OCI-LY7 (cell line): ENCODE measurements around the gene TANGO2. TPM values are rescaled to one million over a fixed set of nuclear protein-coding genes. Genes with fewer than 3 reads are reported as not detected.

Experiments used
- BruUV-seq: library from RNA; stranded (reverse); fragments of 400-500 nt; replicated peaks from 2 replicates; lab custom pipeline; 2021; lab: Mats Ljungman, UMichigan
- CTCF ChIA-PET: fragments of 300-600 bp; sonication (Branson Sonifier 250); formaldehyde crosslinking; loops from one replicate; lab custom pipeline; 2022; ENCODE audit warnings: antibody characterized with exemption; ENCODE audit not compliant: unreplicated experiment; lab: Charles Lee
- POLR2A ChIA-PET: fragments of 300-600 bp; sonication (Branson Sonifier 250); formaldehyde crosslinking; loops from one replicate; lab custom pipeline; 2022; ENCODE audit warnings: antibody characterized with exemption; lab: Charles Lee
- DNase-seq: peaks from one replicate; pipeline ENCODE4 v3.0.0-alpha.2; 2015; ENCODE audit warnings: low spot score
- H2AFZ ChIP-seq: fragments of 200-600 bp; sonication (generic), shearing (Covaris generic); 2 replicates; pipeline ENCODE4 v1.6.1; 2014; ENCODE audit warnings: mild to moderate bottlenecking, antibody characterized with exemption, low read length, moderate library complexity
- H3K27ac ChIP-seq: fragments of 200-600 bp; sonication (generic); 2 replicates; pipeline ENCODE4 v1.5.1; 2014; ENCODE audit warnings: mixed run types, low read depth, mild to moderate bottlenecking, moderate library complexity, low read length, inconsistent platforms; ENCODE audit not compliant: poor library complexity, severe bottlenecking
- H3K36me3 ChIP-seq: fragments of 200-600 bp; sonication (generic); 2 replicates; pipeline ENCODE4 v1.6.1; 2014; ENCODE audit warnings: mild to moderate bottlenecking, antibody characterized with exemption, low read length, moderate library complexity, mixed read lengths; ENCODE audit not compliant: insufficient read depth
- H3K4me1 ChIP-seq: fragments of 200-600 bp; sonication (generic); 2 replicates; pipeline ENCODE4 v1.5.1; 2014; ENCODE audit warnings: mild to moderate bottlenecking, low read length; ENCODE audit not compliant: insufficient read depth, poor library complexity, severe bottlenecking
- H3K4me2 ChIP-seq: fragments of 200-600 bp; sonication (generic); 2 replicates; pipeline ENCODE4 v1.6.1; 2014; ENCODE audit warnings: mild to moderate bottlenecking, low read length
- H3K4me3 ChIP-seq: fragments of 200-600 bp; sonication (generic); 2 replicates; pipeline ENCODE4 v1.5.1; 2014; ENCODE audit warnings: mild to moderate bottlenecking, low read depth, low read length; ENCODE audit not compliant: poor library complexity, severe bottlenecking
- H3K79me2 ChIP-seq: fragments of 200-600 bp; sonication (generic); 2 replicates; pipeline ENCODE4 v1.6.1; 2016; ENCODE audit warnings: low read depth, mild to moderate bottlenecking, low read length, moderate library complexity, mixed read lengths; ENCODE audit not compliant: insufficient read depth
- H3K9me2 ChIP-seq: fragments of 200-600 bp; sonication (generic); 2 replicates; pipeline ENCODE4 v1.6.1; 2016; ENCODE audit warnings: mild to moderate bottlenecking, low read length, mixed read lengths; ENCODE audit not compliant: insufficient read depth
- H3K9me3 ChIP-seq: fragments of 200-600 bp; sonication (generic); 2 replicates; pipeline ENCODE4 v1.6.1; 2014; ENCODE audit warnings: mild to moderate bottlenecking, mixed run types, low read length, mixed read lengths
- H4K20me1 ChIP-seq: fragments of 200-600 bp; sonication (generic); 2 replicates; pipeline ENCODE4 v1.6.1; 2014; ENCODE audit warnings: mild to moderate bottlenecking, antibody characterized with exemption, low read length, moderate library complexity, mixed read lengths; ENCODE audit not compliant: insufficient read depth
- CTCF ChIP-seq: fragments of 200-600 bp; sonication (generic); conservative IDR thresholded peaks from 2 replicates; pipeline ENCODE4 v1.5.1; 2014; ENCODE audit warnings: mild to moderate bottlenecking, antibody characterized with exemption, low read length, moderate library complexity, mixed read lengths
- EZH2phosphoT487 ChIP-seq: fragments of 200-600 bp; sonication (generic); IDR thresholded peaks from 2 replicates; pipeline ENCODE4 v1.6.1; 2018; ENCODE audit warnings: low read depth, borderline replicate concordance, mild to moderate bottlenecking, mixed run types, antibody characterized with exemption, low read length, moderate library complexity, mixed read lengths
- intact Hi-C: fragments of 100-400 bp; cut with micrococcal nuclease; formaldehyde crosslinking; loops from one replicate; pipeline ENCODE4 v1.10.0; 2022; ENCODE audit not compliant: unreplicated experiment
- total RNA-seq, 2 experiments: library from RNA; depleted of rRNA in 1 of 2; stranded (reverse); fragments of >200 nt in 1 of 2; shearing (Covaris generic) in 1 of 2; gene quantifications; 2 replicates each; pipeline ENCODE4 v1.2.3, GENCODE V29; 2014 to 2022

Gene TANGO2
- total RNA-seq, 2 experiments from 2014 or later = 18.3 to 23.3 TPM

DNA sequence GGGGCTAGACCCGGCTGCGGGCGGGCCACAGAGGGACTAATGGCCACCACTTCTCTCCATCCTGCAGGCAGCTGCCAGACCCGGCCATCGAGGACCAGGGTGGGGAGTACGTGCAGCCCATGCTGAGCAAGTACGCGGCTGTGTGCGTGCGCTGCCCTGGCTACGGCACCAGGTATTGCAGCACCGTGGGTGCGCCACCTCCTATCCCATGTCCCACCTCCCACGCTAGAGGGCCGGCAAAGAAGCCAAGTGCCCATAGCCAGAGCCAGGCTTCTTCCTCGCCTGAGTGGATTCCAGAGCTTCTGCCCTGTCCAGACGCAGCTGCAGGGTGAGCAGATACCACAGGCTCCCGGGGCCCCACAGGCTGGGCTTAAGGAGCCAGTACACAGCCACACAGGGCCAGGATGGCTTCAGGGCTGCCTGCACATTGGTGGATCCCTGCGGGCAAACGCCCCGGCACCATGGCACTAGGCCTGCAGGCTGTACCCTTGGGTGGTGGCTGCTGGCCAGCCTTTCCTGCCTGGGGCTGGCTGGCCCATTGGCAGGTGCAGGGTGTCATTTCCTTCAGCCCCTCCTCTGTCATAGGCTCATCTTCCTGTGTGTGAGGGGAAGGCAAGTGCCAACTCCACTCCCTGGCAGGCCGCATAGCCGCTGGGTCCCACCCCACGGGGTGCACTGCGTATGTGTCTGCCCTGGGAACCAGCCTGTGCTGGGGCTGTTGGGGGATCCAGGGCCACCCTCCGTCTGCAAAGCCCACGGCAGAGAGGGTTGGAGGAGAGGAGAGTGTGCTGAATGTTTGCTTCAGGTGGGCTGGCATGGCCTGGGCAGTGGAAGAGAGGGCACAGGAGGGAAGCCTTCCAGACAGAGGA lies 42.6 kb downstream of the TANGO2 start:
- no peak for DNase-seq
- no peak overlapping the region for H3K27ac ChIP-seq
- no peaks in the 10 kb centered on the region for H3K4me1 ChIP-seq
- intact Hi-C loops = no loop called here
- peaks cover 9% of the 10 kb centered on the region; the same call in 1 of the 2 replicates for H3K36me3 ChIP-seq
- H3K4me3 ChIP-seq = no peak overlapping the region
- no peaks in the 10 kb centered on the region for H4K20me1 ChIP-seq
- no peak for TF ChIP-seq CTCF
- no peak for TF ChIP-seq EZH2phosphoT487
- BruUV-seq = no TSS peak
- no peaks in the 10 kb centered on the region for H3K9me3 ChIP-seq
- no peak overlapping the region for H3K4me2 ChIP-seq
- no peaks in the 10 kb centered on the region for H3K79me2 ChIP-seq
- H2AFZ ChIP-seq = no peak overlapping the region
- ChIA-PET CTCF (no interaction called here), POLR2A (no interaction called here)
- H3K9me2 ChIP-seq = no peaks in the 10 kb centered on the region

GRCh38 chr22:20064140-20064480 lies 43.2 kb downstream of the TANGO2 start:
- intact Hi-C loops = no loop called here
- POLR2A ChIA-PET = no interaction called here

More at GRCh38 chr22:20064140-20064480, 43.2 kb downstream of the TANGO2 start:
- Histone ChIP-seq H3K9me2 (no peaks in the 10 kb centered on the region), H3K4me3 (no peak overlapping the region), H3K36me3 (peaks cover 9% of the 10 kb centered on the region; the same call in 1 of the 2 replicates), H3K4me1 (no peaks in the 10 kb centered on the region), H3K27ac (no peak overlapping the region), H3K4me2 (no peak overlapping the region), H4K20me1 (no peaks in the 10 kb centered on the region), H3K79me2 (no peaks in the 10 kb centered on the region), H3K9me3 (no peaks in the 10 kb centered on the region), H2AFZ (no peak overlapping the region)
- CTCF ChIA-PET = no interaction called here
- no peak for DNase-seq
- TF ChIP-seq EZH2phosphoT487 (no peak), CTCF (no peak)
- BruUV-seq = no TSS peak
